HCT116 (cell line): ENCODE measurements around the gene GNAO1. TPM values are rescaled to one million over a fixed set of nuclear protein-coding genes. Genes with fewer than 3 reads are reported as not detected.

Experiments used
- POLR2AphosphoS5 ChIP-seq: IDR thresholded peaks from 2 replicates; pipeline ENCODE4 v1.6.1; 2011; ENCODE audit warnings: mild to moderate bottlenecking, low read depth, low read length, moderate library complexity
- SP1 ChIP-seq: IDR thresholded peaks from 2 replicates; pipeline ENCODE4 v1.6.1; 2012; ENCODE audit warnings: low read depth
- microRNA-seq: library from miRNA; unstranded; fragments of <30 nt; microRNA quantifications from one replicate; pipeline ENCODE4, GENCODE V29; 2016; ENCODE audit warnings: borderline number of aligned reads
- total RNA-seq: library from RNA; stranded (reverse); gene quantifications from one replicate; pipeline ENCODE4 v1.2.1, GENCODE V29; 2021; ENCODE audit not compliant: unreplicated experiment
- TF ChIP-seq, protein P1 (sequence below): IDR thresholded peaks from 2 replicates; pipeline ENCODE4 v1.6.1; 2011; ENCODE audit warnings: mild to moderate bottlenecking, low read length, moderate library complexity; ENCODE audit not compliant: insufficient replicate concordance; ENCODE audit errors: extremely low read depth

GNAO1 gene
- total RNA-seq, 1 experiment from 2014 or later: 0.12 TPM

DNA sequence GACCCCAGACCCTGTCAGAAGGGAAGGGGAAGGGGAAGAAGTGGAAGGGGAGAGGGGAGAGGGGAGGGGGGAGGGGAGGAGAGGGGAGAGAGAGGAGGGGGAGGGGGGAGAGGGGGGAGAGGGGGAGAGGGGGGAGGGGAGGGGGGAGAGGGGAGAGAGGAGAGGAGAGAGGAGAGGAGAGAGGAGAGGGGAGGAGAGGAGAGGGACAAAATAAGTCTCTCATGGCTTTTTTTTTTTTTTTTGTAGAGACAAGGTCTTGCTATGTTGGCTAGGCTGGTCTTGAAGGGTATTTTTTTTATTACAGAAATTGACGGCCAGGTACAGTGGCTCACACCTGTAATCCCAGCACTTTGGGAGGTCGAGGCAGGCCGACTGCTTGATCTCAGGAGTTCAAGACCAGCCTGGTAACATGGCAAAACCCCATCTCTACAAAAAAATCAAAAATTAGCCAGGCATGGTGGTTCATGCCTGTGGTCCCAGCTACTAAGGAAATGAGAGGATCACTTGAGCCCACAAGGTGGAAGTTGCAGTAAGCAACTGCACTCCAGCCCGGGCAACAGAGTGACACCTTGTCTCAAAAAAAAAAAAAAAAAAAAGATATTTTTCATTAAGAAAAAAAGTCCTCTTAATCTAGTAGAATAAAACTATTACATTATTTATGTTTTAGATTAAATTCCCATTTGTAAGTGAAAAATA is 214.8 kb downstream of the GNAO1 start (continued):
- TF ChIP-seq, protein P1, sequence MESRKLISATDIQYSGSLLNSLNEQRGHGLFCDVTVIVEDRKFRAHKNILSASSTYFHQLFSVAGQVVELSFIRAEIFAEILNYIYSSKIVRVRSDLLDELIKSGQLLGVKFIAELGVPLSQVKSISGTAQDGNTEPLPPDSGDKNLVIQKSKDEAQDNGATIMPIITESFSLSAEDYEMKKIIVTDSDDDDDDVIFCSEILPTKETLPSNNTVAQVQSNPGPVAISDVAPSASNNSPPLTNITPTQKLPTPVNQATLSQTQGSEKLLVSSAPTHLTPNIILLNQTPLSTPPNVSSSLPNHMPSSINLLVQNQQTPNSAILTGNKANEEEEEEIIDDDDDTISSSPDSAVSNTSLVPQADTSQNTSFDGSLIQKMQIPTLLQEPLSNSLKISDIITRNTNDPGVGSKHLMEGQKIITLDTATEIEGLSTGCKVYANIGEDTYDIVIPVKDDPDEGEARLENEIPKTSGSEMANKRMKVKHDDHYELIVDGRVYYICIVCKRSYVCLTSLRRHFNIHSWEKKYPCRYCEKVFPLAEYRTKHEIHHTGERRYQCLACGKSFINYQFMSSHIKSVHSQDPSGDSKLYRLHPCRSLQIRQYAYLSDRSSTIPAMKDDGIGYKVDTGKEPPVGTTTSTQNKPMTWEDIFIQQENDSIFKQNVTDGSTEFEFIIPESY: no peak
- no peak for TF ChIP-seq POLR2AphosphoS5
- TF ChIP-seq SP1: no peak

Small RNAs within 50 kb of the gene (microRNA-seq; reads per million reads assigned to microRNA genes)
- not detected for gene MIR3935

Other genes starting within 250 kb of the GNAO1 start
- 66.3 TPM for gene AMFR, start 234.1 kb downstream of the GNAO1 start, total RNA-seq